Trophoblast cell (in vitro differentiated cells and primary cell): Measurements from ENCODE around the gene TNIK.
"Not testable (repeated sequence)": the region's sequence is repeated elsewhere in the genome, so short reads cannot be mapped to it uniquely, and the experiment has no call there.

Experiments used
- DNase-seq, 2 donors: peaks; one replicate each; pipeline ENCODE4 v3.0.0-alpha.2; 2016
- H2AFZ ChIP-seq: 2 replicates; pipeline ENCODE4 v1.6.1; 2013; ENCODE audit warnings: low read length, moderate library complexity, mild to moderate bottlenecking; ENCODE audit not compliant: insufficient read depth, poor library complexity
- H2AK5ac ChIP-seq: 2 replicates; pipeline ENCODE4 v1.6.1; 2013; ENCODE audit warnings: mild to moderate bottlenecking, low read length
- H2BK120ac ChIP-seq: 2 replicates; pipeline ENCODE4 v1.6.1; 2013; ENCODE audit warnings: low read length, mild to moderate bottlenecking, moderate library complexity; ENCODE audit not compliant: insufficient read depth, poor library complexity
- H2BK12ac ChIP-seq: 2 replicates; pipeline ENCODE4 v1.6.1; 2013; ENCODE audit warnings: mild to moderate bottlenecking, low read length, moderate library complexity
- H2BK5ac ChIP-seq: 2 replicates; pipeline ENCODE4 v1.6.1; 2013; ENCODE audit warnings: low read length, low read depth, moderate library complexity, mild to moderate bottlenecking; ENCODE audit not compliant: poor library complexity
- H3K14ac ChIP-seq: 2 replicates; pipeline ENCODE4 v1.6.1; 2013; ENCODE audit warnings: mild to moderate bottlenecking, low read length
- H3K18ac ChIP-seq: 2 replicates; pipeline ENCODE4 v1.6.1; 2013; ENCODE audit warnings: mild to moderate bottlenecking, low read length
- H3K23ac ChIP-seq: 2 replicates; pipeline ENCODE4 v1.6.1; 2013; ENCODE audit warnings: low read length
- H3K27ac ChIP-seq: 2 replicates; pipeline ENCODE4 v1.5.1; 2013; ENCODE audit warnings: low read depth, mild to moderate bottlenecking, inconsistent platforms, low read length, moderate library complexity
- H3K27me3 ChIP-seq: 2 replicates; pipeline ENCODE4 v1.6.1; 2013; ENCODE audit warnings: inconsistent platforms, mild to moderate bottlenecking, low read length, moderate library complexity; ENCODE audit not compliant: insufficient read depth
- H3K36me3 ChIP-seq, 2 experiments: 1 replicate in 1 of 2; 2 replicates in 1 of 2; pipeline ENCODE4 v1.6.1; 2013; ENCODE audit warnings: low read length in 2 of 2, mild to moderate bottlenecking in 2 of 2, moderate library complexity in 1 of 2; ENCODE audit not compliant: insufficient read depth in 2 of 2, control insufficient read depth in 1 of 2
- H3K4ac ChIP-seq: 2 replicates; pipeline ENCODE4 v1.6.1; 2013; ENCODE audit warnings: low read depth, mild to moderate bottlenecking, low read length, moderate library complexity
- H3K4me1 ChIP-seq, 2 experiments: 1 replicate in 1 of 2; 2 replicates in 1 of 2; pipeline ENCODE4 v1.6.1; 2013; ENCODE audit warnings: low read length in 2 of 2, mild to moderate bottlenecking in 2 of 2, moderate library complexity in 1 of 2; ENCODE audit not compliant: insufficient read depth in 2 of 2, control insufficient read depth in 1 of 2
- H3K4me2 ChIP-seq: 2 replicates; pipeline ENCODE4 v1.6.1; 2013; ENCODE audit warnings: inconsistent platforms, mild to moderate bottlenecking, low read length, moderate library complexity
- H3K4me3 ChIP-seq: 2 replicates; pipeline ENCODE4 v1.5.1; 2013; ENCODE audit warnings: mild to moderate bottlenecking, low read depth, low read length, inconsistent platforms
- H3K79me1 ChIP-seq: one replicate; pipeline ENCODE4 v1.6.1; 2013; ENCODE audit warnings: low read length
- H3K79me2 ChIP-seq: 2 replicates; pipeline ENCODE4 v1.6.1; 2013; ENCODE audit warnings: low read length, mild to moderate bottlenecking; ENCODE audit not compliant: control insufficient read depth, insufficient read depth, poor library complexity
- H3K9ac ChIP-seq: 2 replicates; pipeline ENCODE4 v1.6.1; 2013; ENCODE audit warnings: mild to moderate bottlenecking, low read length
- H3K9me3 ChIP-seq: 2 replicates; pipeline ENCODE4 v1.6.1; 2013; ENCODE audit warnings: low read depth, mild to moderate bottlenecking, control low read depth, inconsistent platforms, low read length; ENCODE audit not compliant: insufficient read depth
- H4K12ac ChIP-seq: 2 replicates; pipeline ENCODE4 v1.6.1; 2013; ENCODE audit warnings: low read depth, mild to moderate bottlenecking, low read length, moderate library complexity
- H4K8ac ChIP-seq: 2 replicates; pipeline ENCODE4 v1.6.1; 2013; ENCODE audit warnings: low read depth, mild to moderate bottlenecking, low read length, moderate library complexity
- H4K91ac ChIP-seq: one replicate; pipeline ENCODE4 v1.6.1; 2013; ENCODE audit warnings: low read depth, mild to moderate bottlenecking, low read length, moderate library complexity
- WGBS: extraction: QIAGEN DNeasy Blood & Tissue Kit; methylation state at CpG from one replicate; pipeline ENCODE4 v1.1.7; 2013; ENCODE audit warnings: missing lambda C conversion rate; ENCODE audit not compliant: insufficient read length, insufficient coverage; ENCODE audit errors: extremely low coverage; 5-methylcytosine and 5-hydroxymethylcytosine counted together

TNIK gene

GRCh38 chr3:171453180-171453886 lies 6.9 kb downstream of the TNIK start:
- Histone ChIP-seq H3K4me3 (no peak overlapping the region), H4K91ac (no peak overlapping the region), H3K23ac (no peak overlapping the region), H3K27me3 (peaks cover 2% of the 10 kb centered on the region), H4K8ac (no peak overlapping the region), H3K79me2 (no peaks in the 10 kb centered on the region), H3K9me3 (no peaks in the 10 kb centered on the region), H3K4me2 (no peak overlapping the region), H2BK5ac (no peak overlapping the region), H2AK5ac (no peak overlapping the region), H3K27ac (no peak overlapping the region), H3K14ac (no peak overlapping the region), H3K79me1 (no peaks in the 10 kb centered on the region), H2AFZ (no peak overlapping the region), H3K4ac (no peak overlapping the region), H2BK12ac (no peak overlapping the region), H3K9ac (no peak overlapping the region), H3K4me1 (peaks cover 0 to 2% of the 10 kb centered on the region in 2 experiments), H3K36me3 (no peaks in the 10 kb centered on the region), H3K18ac (no peak overlapping the region), H2BK120ac (no peak overlapping the region), H4K12ac (no peak overlapping the region)
- WGBS = no CpG with 5 or more reads among the region's 12 CpGs
- DNase-seq = no peak

- Histone ChIP-seq H3K36me3 (no peaks in the 10 kb centered on the region), H3K4ac (no peak overlapping the region), H4K8ac (no peak overlapping the region), H3K79me2 (no peaks in the 10 kb centered on the region), H3K14ac (no peak overlapping the region), H4K12ac (no peak overlapping the region), H2BK120ac (no peak overlapping the region), H3K9me3 (no peaks in the 10 kb centered on the region), H3K23ac (peak overlapping the region; percentile 74), H2BK12ac (no peak overlapping the region), H4K91ac (no peak overlapping the region), H3K4me2 (no peak overlapping the region), H3K18ac (no peak overlapping the region), H2BK5ac (no peak overlapping the region), H3K4me1 (peaks cover 0 to 2% of the 10 kb centered on the region in 2 experiments), H2AK5ac (no peak overlapping the region), H2AFZ (no peak overlapping the region), H3K9ac (no peak overlapping the region), H3K27me3 (no peaks in the 10 kb centered on the region), H3K4me3 (no peak overlapping the region), H3K79me1 (no peaks in the 10 kb centered on the region), H3K27ac (no peak overlapping the region)
- no peak for DNase-seq
- no CpG with 5 or more reads among the region's 5 CpGs for WGBS
Observed at GRCh38 chr3:171452328-171452727, 7.9 kb downstream of the TNIK start.

DNA sequence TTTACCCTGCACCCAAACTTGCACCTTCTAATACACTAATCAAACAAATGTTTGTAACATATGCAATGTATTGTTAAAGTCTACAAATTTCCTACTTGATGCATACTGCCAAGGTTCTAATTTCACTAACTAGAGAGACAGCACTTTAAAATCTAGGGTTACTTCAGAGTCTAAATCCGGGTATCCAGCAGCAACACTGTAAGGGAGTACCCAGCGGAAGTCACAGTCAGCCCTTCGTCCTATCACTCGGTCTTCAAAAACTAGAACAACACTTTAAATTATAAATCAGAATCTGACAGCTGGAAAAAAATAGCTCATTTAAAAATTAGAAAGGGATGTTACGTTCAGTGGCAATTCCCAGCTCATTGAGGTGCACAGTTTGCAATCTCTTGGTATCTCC lies 8.3 kb downstream of the TNIK start:
- no peak overlapping the region for H3K9ac ChIP-seq

DNA sequence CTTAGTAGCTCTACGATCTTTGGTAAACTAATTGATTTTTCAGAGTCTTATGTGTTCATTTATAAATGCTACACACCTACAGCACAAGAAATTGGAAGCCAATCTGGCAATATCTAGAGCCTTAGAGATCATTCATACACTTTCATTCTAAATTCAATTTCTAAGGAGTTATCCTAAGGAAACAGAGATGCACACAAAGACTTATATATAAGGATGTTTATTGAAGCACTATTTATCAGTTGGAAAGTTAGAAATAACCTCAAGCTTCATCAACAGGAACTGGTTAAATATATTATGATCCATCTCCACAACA lies 12.7 kb downstream of the TNIK start:
- not testable (repeated sequence) for H3K4me3 ChIP-seq, H3K9ac ChIP-seq, DNase-seq, H3K79me1 ChIP-seq, H2BK120ac ChIP-seq, H3K9me3 ChIP-seq, H3K27me3 ChIP-seq, H2BK12ac ChIP-seq, H2AK5ac ChIP-seq, H4K12ac ChIP-seq, H3K4ac ChIP-seq, H3K18ac ChIP-seq, H3K23ac ChIP-seq, H2AFZ ChIP-seq, H2BK5ac ChIP-seq, H3K4me1 ChIP-seq, H3K4me2 ChIP-seq, H4K91ac ChIP-seq, H3K36me3 ChIP-seq, H3K14ac ChIP-seq, H3K27ac ChIP-seq, H4K8ac ChIP-seq, H3K79me2 ChIP-seq
- no CpG with 5 or more reads among the region's 1 CpG for WGBS

More for the DNA sequence above, 8.3 kb downstream of the TNIK start:
- Histone ChIP-seq H3K27me3 (no peaks in the 10 kb centered on the region), H4K8ac (no peak overlapping the region), H4K12ac (no peak overlapping the region), H3K36me3 (no peaks in the 10 kb centered on the region), H3K4me1 (peaks cover 0 to 2% of the 10 kb centered on the region in 2 experiments), H3K4me2 (no peak overlapping the region), H2BK12ac (no peak overlapping the region), H3K18ac (no peak overlapping the region), H2AK5ac (no peak overlapping the region), H3K9me3 (no peaks in the 10 kb centered on the region), H2BK120ac (no peak overlapping the region), H3K79me2 (no peaks in the 10 kb centered on the region), H3K4ac (no peak overlapping the region), H4K91ac (no peak overlapping the region), H2BK5ac (no peak overlapping the region), H3K79me1 (no peaks in the 10 kb centered on the region), H2AFZ (no peak overlapping the region), H3K4me3 (no peak overlapping the region), H3K23ac (no peak overlapping the region), H3K14ac (no peak overlapping the region), H3K27ac (no peak overlapping the region)
- WGBS = no CpG with 5 or more reads among the region's 5 CpGs
- no peak for DNase-seq
